ENCODE data around the gene CACNA1C. TPM values are rescaled to one million over a fixed set of nuclear protein-coding genes. Genes with fewer than 3 reads are reported as not detected.
"Not testable (repeated sequence)": the region's sequence is repeated elsewhere in the genome, so short reads cannot be mapped to it uniquely, and the experiment has no call there.

Gene CACNA1C
- polyA plus RNA-seq, 1 donor = 11.4 TPM

DNA sequence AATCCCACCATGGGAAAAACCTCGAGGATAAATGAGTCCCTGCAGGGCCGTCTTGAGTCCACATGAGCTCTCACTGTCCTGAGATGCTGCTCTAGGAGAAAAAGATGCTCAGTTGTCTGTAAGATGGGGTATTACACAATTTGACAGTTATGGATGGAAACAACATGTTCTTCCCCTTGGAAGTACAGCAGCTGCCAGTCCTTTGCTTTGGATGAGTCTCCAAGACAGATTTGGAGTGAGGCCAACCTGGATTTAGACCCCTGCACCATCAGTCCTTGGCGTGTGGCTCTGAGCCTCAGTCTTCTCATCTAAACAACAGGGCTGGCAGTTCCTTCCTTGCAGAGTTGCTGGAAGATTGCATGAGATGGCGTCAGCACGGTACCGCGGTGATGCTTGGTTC is 432.9 kb downstream of the CACNA1C start:
- DNase-seq = no peak

DNA sequence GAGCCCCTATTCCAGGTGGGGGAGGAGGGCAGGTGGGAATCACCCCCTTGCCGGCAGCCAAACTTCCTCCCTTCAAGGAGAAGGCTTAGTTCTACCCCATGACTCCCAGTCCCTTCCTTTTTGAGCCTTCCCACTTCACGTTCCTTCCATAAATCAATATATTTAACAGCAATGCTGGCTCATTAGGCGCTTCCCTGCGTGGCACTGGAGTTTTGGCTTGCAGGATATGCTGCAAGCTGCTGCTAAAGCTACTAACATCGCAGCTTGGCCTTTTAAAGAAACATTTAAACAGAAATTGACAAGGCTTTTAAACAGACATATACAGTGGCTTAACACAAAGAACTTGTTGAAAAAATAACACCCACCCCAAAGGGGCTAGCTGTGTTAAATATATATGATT is 434.0 kb downstream of the CACNA1C start:
- no peak for DNase-seq

DNA sequence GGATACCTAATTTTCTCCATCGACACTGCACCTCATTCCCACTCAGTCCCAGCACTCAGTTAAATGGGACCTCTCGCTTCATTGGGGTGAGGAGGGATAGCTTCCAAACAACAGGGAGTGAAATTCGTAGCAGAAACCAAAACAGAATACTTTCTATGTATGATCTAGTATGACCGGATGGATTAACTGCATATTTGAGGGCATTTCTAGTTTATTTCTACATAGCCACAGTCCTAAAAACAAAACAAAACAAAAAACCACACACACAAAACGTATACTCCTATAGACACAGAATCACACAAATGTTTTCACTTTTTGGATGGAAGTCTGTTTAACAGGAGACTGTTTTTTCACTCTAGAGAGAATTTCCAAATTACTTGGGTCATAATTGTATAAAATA is 434.5 kb downstream of the CACNA1C start:
- DNase-seq = no peak

DNA sequence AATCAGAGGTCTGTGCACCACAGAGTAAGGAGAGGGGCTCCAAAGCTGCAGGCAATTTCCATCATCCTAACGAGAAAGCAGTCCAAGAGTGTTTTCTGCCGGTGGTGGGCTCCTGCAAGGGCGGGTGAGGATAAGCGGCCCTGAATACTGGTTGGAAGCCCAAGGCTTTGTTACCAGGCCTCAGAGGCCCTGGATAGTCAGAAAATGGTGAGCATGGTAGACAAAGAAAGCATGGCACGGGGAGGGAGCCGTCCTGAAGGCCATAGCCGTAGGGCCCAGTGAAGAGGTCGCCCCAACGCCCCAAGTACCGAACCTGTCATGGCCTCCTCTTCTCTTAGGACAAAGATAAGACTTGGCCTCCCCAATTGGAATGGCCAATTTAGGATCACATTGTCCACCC is 435.3 kb downstream of the CACNA1C start:
- no peak for DNase-seq

DNA sequence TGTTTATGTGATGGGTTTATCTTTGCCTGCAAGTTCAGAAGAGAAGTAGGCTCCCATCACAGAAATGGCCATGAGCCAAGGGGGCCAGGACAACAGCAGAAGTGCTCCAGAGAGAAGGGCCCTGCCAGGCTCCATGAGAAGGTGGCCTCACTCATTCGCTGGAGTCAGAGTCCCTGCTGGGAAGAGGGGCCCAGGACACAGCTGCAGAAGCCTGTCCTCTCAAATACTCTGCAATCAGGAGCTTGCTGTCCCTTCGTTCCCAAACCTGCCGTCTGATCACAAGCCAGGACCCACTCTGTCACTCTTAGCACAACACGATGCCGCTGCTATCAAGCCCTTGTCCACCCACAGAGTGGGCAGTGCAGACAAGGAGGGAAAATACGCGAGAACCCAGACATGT is 435.8 kb downstream of the CACNA1C start:
- no peak for DNase-seq

DNA sequence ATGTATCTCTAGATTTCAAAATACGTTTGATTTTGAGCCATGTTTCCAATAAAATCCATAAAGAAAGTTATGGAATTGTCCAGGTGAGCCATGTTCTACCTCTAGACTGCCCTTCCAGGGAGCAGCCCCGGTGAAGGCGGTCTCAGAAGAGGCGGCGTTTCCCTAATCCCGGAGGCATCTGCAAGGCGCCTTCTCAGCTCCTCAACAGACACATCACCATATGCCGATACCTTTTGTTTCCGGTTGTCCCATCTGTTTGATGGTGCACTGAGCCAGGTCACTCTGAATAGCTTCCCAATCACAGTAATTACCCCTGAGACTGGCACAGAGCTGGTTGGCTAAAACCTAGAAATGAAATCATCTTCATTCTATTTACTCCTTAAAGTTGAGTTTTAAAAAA is 436.5 kb downstream of the CACNA1C start:
- DNase-seq = no peak

DNA sequence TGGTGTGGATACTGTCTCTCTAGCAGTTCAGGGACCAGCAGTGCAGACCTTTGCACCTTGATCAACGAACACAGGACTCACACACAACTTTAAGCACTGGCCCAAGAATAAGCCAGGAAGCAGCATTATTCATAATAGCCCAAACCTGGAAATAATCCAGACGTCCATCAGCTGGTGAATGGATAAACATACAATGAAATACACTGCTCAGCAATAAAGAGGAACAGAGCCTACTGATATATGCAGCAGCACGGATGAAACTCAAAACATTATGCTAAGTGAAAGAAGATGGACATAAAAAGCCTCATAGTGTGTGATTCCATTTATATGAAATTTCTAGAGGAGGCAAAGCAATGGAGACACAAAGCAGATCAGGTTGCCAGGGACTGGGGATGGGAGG is 438.0 kb downstream of the CACNA1C start:
- DNase-seq = no peak

DNA sequence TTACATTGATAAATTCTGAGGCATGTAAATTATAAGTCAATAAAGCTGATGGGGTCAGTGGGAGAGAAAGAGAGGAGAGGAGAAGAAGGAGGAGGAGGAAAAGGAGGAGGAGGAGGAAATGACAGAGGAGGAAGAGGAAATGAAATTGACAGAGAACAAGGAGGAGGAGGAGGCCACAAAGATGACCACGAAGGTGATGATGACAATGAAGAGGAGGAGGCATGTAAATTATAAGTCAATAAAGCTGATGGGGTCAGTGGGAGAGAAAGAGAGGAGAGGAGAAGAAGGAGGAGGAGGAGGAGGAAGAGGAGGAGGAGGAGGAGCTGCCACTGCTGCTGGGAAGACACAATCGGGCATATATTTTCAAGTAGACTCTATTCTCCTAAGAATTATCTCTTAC is 438.6 kb downstream of the CACNA1C start:
- not testable (repeated sequence) for DNase-seq

DNA sequence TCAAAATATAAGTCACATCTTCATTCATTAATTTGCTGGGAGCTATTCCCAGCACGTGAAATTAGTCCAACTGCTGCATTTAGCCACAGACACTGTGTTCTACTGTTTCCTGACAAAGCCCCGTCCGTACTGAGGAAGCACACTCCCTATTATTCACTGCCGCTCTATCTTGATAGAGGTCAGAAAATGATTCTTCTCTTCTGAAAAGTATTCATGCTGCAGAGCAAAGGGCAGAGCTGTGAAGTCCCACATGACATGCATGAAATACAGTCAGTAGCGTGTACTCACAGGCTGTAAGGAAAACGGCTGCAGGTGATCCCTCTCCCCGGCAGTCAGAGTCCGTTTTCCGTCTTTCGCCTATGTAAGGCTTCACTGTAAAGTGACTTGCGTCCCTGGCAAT is 439.4 kb downstream of the CACNA1C start:
- no peak for DNase-seq

DNA sequence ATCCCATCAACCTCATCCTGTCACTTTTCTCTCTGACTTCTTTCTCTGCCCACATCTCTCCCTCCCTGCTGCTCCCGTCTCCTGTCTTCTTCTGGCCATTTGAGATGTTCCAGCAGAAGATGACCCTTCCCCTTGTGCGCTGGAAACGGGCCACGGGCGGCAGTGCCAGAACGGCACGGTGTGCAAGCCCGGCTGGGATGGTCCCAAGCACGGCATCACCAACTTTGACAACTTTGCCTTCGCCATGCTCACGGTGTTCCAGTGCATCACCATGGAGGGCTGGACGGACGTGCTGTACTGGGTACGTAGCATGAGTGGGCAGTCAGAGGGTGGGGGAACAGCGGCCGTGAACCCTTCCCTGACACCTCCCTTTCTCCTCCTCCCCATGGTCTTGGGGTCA is 440.3 kb downstream of the CACNA1C start:
- no peak for DNase-seq

DNA sequence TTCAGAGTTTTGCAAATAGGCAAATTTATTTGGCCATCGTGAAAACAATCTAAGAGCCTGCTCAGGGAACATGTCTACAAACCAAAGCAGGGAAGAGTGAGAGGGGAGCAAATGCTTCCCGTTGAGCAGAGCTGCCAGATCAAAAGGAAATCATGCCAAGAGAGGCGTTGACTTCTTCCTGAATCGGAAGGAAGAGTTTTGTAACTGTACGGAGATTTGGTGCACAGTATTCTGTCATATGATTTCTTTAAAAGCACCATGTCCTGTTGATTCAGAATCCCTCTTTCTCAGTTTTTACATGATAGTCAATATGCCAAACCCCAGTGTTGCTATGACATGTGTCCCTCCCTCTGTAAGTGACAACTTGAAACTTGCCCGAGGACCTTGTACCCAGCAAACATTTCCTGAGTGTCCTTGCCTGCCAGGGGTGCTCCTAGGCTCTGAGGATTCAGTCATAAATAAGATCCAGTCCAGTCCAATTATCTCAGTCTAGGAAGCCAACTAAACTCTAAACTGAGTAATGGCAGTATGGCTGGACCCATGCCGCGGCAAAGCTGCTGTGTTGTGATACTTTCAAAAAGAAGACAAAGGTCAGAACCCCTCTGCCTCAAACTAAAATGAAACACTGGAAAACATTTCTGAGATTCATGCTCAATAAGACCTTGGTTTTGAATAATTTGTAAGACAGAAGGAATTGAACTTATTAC is 441.9 kb downstream of the CACNA1C start:
- no peak for DNase-seq

DNA sequence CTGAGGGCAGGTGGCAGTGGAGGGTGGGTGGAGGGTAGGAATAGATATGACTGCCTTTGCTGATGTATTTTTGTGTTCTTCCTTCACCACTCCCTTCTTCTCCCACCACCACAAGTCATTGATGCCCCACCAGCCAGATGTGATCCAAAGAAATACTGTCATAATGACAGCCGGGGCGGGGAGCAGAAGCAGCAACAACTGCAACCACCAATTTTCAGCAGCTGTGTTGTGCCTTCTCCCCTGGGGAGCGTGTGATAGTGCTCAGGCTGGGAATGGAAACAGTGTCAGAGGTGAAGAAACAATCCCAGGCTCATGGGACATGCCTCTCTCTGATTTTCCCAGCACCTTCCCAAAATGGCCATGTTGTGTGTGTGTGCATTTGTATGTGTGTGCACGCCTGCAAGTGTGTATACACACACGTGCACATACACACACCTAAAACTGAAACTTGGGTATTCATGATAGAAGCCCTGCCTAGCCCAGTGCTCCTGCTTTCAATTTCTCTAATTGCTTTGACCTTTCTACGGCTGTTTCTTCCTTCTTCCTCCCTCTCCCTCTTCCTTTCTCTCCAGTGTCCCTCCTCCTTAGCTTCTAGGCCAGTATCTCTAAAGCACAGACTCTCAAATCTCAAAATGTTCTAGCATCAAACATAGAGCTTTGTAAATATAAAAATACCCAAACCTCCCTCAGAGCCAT is 442.8 kb downstream of the CACNA1C start:
- no peak for DNase-seq

DNA sequence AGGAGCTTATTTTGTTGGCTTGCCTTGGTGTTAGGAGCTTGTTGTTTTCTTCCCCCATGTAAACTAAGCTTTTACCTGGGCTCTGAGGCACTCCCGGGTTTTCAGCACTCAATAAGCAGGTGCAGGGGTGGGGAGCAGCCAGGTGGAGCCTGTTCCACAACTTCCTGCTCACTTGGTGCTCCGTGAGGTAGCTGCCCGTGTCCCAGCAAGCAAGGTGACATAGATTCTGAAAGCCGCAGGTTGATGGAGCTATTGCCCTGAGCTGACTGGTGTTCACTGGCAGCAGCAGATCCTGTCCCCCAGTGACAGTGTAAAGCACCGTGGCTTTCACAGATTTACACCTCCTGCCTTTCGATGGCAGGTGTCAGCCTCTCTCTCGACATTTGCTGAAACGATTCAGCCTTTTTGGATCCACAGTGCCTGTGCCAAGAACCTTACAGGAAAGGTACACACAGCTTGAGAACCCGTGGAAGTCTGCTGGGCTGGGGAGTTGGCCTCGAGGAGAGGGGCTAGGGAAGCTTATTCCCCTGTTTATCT is 446.2 kb downstream of the CACNA1C start:
- peak; percentile 40 for DNase-seq

DNA sequence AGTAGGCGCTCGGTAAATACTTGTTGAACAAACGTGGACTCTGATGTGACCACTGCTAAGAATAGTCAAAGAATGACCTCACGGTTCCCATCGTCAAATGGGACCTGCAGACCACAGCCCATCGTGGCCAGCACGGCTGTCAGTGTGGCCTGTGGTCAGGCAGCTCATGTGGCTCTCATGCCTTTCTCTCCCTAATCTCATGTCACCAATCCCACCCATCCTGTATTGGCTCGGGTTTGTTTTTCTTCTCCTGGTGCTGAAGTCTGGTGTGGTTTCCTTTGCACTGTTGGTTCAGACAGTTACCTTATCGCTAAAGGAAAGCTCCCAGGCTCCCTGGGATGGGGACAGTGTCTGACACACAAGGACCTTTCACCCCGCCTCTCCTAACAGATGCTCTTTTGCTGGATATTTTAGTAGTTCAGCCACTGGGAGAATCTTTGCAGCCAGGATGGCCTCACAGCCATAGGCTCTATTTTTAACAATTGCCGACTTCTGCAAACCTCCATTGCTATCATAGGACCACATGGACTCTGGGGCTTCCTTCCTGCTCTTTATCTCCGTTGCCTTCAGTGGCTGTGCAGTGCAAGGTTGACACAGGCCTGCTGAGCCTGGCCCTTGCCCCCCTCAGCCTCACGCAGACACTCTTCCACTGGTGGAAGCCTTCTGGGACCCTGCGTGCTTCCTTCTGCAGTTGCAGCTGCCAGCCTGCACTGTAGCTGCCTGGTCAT is 448.8 kb downstream of the CACNA1C start:
- DNase-seq = no peak

DNA sequence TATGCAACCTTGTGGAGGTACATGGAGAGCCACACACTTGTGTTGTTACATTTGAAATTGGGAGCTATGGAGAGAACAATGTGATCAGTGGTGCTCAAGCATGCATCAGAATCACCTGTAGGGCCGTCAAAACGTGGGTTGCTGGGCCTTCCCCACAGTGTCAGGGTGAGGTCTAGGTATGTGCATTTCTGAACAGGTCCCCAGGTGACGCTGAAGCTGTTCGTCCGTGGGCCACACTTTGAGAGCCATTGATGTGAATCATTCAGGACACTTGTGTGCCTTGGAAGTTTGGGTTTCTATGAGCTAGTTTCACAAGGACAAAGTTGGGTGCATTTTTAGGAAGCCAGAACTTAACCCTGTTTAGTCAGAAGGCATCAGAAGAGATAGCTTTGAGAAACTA is 450.2 kb downstream of the CACNA1C start:
- no peak for DNase-seq

DNA sequence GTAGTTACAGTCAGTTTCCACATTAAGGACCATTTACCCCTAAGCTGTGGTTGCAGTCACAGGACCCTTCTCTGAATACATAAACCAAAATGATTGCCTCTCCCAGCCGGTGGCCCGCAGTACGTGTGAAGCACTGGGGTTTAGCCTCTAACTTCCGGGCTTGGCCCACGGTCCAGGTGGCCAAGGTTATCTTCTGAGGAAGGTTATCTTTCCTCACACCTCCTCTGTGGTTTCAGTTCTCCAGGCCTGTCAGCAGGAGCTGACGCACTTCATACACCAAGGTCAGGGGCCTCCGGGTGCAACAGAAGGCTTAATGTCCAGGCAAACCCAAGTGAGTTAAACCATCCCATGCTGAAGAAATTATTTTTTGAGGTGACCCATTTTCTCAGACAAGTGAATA is 451.0 kb downstream of the CACNA1C start:
- DNase-seq = no peak

DNA sequence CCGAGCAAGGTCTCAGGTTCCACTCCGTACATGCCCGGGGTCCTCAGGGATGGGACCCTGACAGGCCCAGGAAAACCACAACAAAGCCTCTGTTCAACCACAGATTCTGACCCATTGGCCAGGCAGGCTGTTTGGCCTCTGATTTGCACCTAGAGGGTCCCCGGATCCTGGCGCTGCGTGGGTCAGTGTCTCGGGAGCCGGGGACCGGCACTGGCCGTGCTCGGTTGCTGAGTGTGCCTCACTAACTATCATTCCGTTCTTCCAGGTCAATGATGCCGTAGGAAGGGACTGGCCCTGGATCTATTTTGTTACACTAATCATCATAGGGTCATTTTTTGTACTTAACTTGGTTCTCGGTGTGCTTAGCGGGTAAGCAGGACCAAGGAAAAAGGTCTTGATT is 451.8 kb downstream of the CACNA1C start:
- no peak for DNase-seq

DNA sequence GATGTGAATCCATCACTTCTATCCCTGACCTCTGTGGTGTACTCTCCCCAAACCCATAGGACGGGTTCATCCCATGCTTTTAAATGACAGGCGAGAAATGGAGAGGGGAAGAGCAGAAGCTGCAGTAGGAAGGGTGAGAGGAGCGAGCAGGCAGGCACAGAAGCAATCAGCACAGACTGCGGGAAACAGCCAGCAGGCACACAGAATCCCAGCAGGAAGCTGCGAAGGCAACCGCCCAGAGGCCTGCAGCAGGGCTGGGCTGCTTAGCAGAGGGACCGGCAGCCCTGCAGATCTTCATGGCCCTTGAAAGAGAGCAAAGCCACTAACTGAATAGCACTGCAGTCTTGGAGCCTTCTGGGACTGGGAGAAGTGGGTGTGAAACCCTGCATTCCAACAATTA is 455.0 kb downstream of the CACNA1C start:
- no peak for DNase-seq

DNA sequence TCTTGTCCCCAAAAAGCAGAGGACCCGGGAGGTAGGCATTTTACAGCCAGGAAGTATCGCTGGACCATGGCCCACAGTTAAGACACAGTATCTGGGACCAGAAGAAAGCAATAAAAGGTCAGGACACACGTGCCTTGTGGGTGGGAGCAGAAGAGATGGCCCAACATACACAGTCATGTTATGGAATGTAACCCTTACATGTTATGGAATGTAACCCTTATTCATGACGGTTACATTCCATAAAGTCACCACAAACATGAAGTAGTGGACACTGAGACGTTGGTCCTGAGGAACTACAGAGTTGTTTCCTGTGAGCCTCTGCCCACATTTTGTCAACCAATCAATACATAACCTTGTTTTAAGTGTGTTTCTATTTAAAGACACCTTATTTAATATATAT is 456.4 kb downstream of the CACNA1C start:
- DNase-seq = no peak

DNA sequence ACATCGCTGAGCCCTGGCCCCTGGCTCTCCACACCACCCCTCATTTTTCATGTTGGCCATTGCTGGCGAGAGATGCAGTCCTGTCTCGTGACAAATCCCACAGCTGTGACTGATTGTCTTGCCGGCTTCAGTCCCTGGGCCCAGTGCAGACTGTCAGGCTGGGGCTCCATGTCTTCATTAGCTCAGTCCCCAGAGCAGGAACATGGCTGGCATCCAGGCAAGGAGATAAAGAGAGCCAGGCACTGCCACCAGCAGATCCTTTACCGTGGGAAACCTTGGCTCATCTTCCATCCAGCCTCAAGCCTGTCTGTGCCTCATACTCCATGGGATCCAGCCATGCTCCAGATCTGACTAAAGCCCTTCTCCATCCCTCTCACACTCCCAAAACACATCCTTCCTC is 457.3 kb downstream of the CACNA1C start:
- no peak for DNase-seq

DNA sequence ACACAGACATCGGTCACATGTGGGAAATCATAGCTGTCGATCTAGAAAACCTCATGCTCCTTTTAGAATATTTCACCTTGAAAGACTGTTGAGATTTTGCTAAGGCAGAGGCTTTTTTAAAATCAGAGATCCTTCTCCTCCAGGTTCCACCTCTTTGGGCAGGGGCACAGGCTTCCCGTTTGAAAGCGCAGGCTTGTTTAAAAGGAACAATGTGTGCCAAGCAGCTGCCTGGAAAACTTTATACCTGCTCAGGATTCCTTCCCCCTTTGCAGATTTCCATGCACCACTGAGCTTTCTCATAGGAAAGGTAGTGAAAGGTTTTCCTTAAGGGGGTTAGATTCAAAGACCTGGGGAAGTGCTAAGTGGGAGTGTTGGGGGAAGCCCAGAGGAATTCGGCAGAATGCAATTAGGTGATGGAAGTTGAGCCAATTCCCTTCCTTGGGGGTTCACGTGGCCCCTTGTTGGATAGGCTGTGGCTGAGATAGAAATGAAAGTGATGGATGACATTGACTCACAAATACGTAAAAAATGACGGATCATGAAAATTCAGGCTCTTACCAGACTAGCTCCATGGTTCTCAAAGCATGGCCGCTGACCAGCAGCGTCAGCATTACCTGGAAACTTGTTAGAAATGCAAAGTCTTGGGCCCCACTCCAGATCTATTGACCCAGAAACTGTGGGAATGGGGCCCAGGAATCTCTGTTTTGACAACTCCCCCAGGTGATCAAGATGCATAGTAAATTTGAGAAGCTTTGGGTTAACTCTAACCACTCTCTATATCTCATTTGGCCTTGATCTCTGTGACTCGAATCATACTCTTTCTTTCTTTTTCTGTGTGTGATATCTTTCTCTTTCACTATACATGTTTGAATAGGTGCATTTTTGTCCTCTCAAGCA is 460.6 kb downstream of the CACNA1C start:
- DNase-seq = no peak

DNA sequence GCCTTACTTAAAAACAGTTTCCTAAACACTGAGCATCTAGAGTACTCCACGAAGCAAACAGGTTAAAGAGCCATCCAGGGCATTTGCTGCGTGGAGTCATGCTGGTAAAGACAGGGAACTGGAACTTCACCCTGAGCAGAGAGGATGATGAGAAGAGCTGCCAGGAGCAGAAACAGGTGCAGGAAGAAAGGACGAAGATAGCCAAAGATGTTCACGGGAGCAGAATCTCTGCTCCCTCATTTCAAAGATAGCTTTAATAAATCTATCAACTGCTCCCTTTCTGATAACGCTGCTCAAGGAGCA is 461.2 kb downstream of the CACNA1C start:
- no peak for DNase-seq
